OCI-LY7 (cell line): ENCODE results near the gene UQCR10. TPM values are rescaled to one million over a fixed set of nuclear protein-coding genes. Genes with fewer than 3 reads are reported as not detected.

Source experiments
- BruUV-seq: library from RNA; stranded (reverse); fragments of 400-500 nt; replicated peaks from 2 replicates; lab custom pipeline; 2021; lab: Mats Ljungman, UMichigan
- CTCF ChIA-PET: fragments of 300-600 bp; sonication (Branson Sonifier 250); formaldehyde crosslinking; loops from one replicate; lab custom pipeline; 2022; ENCODE audit warnings: antibody characterized with exemption; ENCODE audit not compliant: unreplicated experiment; lab: Charles Lee
- POLR2A ChIA-PET: fragments of 300-600 bp; sonication (Branson Sonifier 250); formaldehyde crosslinking; loops from one replicate; lab custom pipeline; 2022; ENCODE audit warnings: antibody characterized with exemption; lab: Charles Lee
- DNase-seq: peaks from one replicate; pipeline ENCODE4 v3.0.0-alpha.2; 2015; ENCODE audit warnings: low spot score
- H2AFZ ChIP-seq: fragments of 200-600 bp; sonication (generic), shearing (Covaris generic); 2 replicates; pipeline ENCODE4 v1.6.1; 2014; ENCODE audit warnings: mild to moderate bottlenecking, antibody characterized with exemption, low read length, moderate library complexity
- H3K27ac ChIP-seq: fragments of 200-600 bp; sonication (generic); 2 replicates; pipeline ENCODE4 v1.5.1; 2014; ENCODE audit warnings: mixed run types, low read depth, mild to moderate bottlenecking, moderate library complexity, low read length, inconsistent platforms; ENCODE audit not compliant: poor library complexity, severe bottlenecking
- H3K36me3 ChIP-seq: fragments of 200-600 bp; sonication (generic); 2 replicates; pipeline ENCODE4 v1.6.1; 2014; ENCODE audit warnings: mild to moderate bottlenecking, antibody characterized with exemption, low read length, moderate library complexity, mixed read lengths; ENCODE audit not compliant: insufficient read depth
- H3K4me1 ChIP-seq: fragments of 200-600 bp; sonication (generic); 2 replicates; pipeline ENCODE4 v1.5.1; 2014; ENCODE audit warnings: mild to moderate bottlenecking, low read length; ENCODE audit not compliant: insufficient read depth, poor library complexity, severe bottlenecking
- H3K4me2 ChIP-seq: fragments of 200-600 bp; sonication (generic); 2 replicates; pipeline ENCODE4 v1.6.1; 2014; ENCODE audit warnings: mild to moderate bottlenecking, low read length
- H3K4me3 ChIP-seq: fragments of 200-600 bp; sonication (generic); 2 replicates; pipeline ENCODE4 v1.5.1; 2014; ENCODE audit warnings: mild to moderate bottlenecking, low read depth, low read length; ENCODE audit not compliant: poor library complexity, severe bottlenecking
- H3K79me2 ChIP-seq: fragments of 200-600 bp; sonication (generic); 2 replicates; pipeline ENCODE4 v1.6.1; 2016; ENCODE audit warnings: low read depth, mild to moderate bottlenecking, low read length, moderate library complexity, mixed read lengths; ENCODE audit not compliant: insufficient read depth
- H3K9me2 ChIP-seq: fragments of 200-600 bp; sonication (generic); 2 replicates; pipeline ENCODE4 v1.6.1; 2016; ENCODE audit warnings: mild to moderate bottlenecking, low read length, mixed read lengths; ENCODE audit not compliant: insufficient read depth
- H3K9me3 ChIP-seq: fragments of 200-600 bp; sonication (generic); 2 replicates; pipeline ENCODE4 v1.6.1; 2014; ENCODE audit warnings: mild to moderate bottlenecking, mixed run types, low read length, mixed read lengths
- H4K20me1 ChIP-seq: fragments of 200-600 bp; sonication (generic); 2 replicates; pipeline ENCODE4 v1.6.1; 2014; ENCODE audit warnings: mild to moderate bottlenecking, antibody characterized with exemption, low read length, moderate library complexity, mixed read lengths; ENCODE audit not compliant: insufficient read depth
- EZH2phosphoT487 ChIP-seq: fragments of 200-600 bp; sonication (generic); IDR thresholded peaks from 2 replicates; pipeline ENCODE4 v1.6.1; 2018; ENCODE audit warnings: low read depth, borderline replicate concordance, mild to moderate bottlenecking, mixed run types, antibody characterized with exemption, low read length, moderate library complexity, mixed read lengths
- intact Hi-C: fragments of 100-400 bp; cut with micrococcal nuclease; formaldehyde crosslinking; loops from one replicate; pipeline ENCODE4 v1.10.0; 2022; ENCODE audit not compliant: unreplicated experiment
- total RNA-seq, 2 experiments: library from RNA; depleted of rRNA in 1 of 2; stranded (reverse); fragments of >200 nt in 1 of 2; shearing (Covaris generic) in 1 of 2; gene quantifications; 2 replicates each; pipeline ENCODE4 v1.2.3, GENCODE V29; 2014 to 2022
- TF ChIP-seq, protein P1 (sequence below): fragments of 200-600 bp; sonication (generic); conservative IDR thresholded peaks from 2 replicates; pipeline ENCODE4 v1.5.1; 2014; ENCODE audit warnings: mild to moderate bottlenecking, antibody characterized with exemption, low read length, moderate library complexity, mixed read lengths

UQCR10 gene
- total RNA-seq, 2 experiments from 2014 or later, result 104 to 108 TPM

DNA sequence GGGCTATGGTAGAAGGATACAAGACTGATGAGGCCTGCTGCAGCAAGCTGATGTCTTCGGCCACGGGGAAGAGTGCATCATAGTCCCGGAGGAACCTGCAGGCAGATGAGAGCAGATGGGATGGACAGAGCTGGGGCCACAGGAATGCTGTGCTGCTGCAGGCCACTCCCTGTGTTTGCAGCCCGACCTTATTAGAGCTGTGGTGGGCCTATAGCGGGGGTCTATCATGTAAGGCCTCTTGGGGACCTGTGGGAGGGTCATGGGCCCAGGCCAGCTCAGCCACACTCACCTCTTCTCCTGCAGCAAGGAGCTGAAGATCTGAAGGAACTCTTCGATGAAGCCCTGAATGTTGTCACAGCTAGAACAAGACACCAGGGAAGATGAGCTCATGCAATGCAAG, 39.0 kb downstream of the UQCR10 start:
- no peak for TF ChIP-seq EZH2phosphoT487
- TF ChIP-seq, protein P1, sequence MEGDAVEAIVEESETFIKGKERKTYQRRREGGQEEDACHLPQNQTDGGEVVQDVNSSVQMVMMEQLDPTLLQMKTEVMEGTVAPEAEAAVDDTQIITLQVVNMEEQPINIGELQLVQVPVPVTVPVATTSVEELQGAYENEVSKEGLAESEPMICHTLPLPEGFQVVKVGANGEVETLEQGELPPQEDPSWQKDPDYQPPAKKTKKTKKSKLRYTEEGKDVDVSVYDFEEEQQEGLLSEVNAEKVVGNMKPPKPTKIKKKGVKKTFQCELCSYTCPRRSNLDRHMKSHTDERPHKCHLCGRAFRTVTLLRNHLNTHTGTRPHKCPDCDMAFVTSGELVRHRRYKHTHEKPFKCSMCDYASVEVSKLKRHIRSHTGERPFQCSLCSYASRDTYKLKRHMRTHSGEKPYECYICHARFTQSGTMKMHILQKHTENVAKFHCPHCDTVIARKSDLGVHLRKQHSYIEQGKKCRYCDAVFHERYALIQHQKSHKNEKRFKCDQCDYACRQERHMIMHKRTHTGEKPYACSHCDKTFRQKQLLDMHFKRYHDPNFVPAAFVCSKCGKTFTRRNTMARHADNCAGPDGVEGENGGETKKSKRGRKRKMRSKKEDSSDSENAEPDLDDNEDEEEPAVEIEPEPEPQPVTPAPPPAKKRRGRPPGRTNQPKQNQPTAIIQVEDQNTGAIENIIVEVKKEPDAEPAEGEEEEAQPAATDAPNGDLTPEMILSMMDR, result no peak
- Histone ChIP-seq H3K79me2 (no peaks in the 10 kb centered on the region), H3K9me2 (no peaks in the 10 kb centered on the region), H3K4me2 (no peak overlapping the region), H4K20me1 (no peaks in the 10 kb centered on the region), H3K36me3 (peaks cover 82% of the 10 kb centered on the region), H3K4me3 (no peak overlapping the region), H3K27ac (no peak overlapping the region), H2AFZ (no peak overlapping the region), H3K4me1 (no peaks in the 10 kb centered on the region), H3K9me3 (no peaks in the 10 kb centered on the region)
- no peak for DNase-seq
- intact Hi-C loops, result no loop called here
- ChIA-PET CTCF (no interaction called here), POLR2A (no interaction called here)
- no TSS peak for BruUV-seq

DNA sequence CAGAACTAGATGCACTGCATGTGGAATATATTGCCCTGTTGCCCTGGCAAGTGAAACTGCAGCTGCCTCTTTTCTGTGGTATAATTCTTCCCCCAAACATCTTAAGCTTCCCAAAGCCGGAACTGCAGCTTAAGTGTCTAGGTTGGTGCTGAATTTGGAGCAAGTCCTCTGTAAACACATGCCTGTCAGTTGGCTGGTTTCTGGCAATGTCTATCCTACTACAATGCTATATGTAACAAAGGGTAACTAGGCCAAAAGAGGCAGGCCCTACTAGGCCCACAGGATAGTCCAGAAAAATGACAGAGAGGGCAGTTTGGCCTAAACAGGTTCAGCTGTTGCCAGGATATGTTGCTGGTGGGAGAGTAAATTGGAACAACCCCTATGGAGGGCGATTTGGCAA, 43.0 kb downstream of the UQCR10 start:
- no peaks in the 10 kb centered on the region for H3K79me2 ChIP-seq
- H3K4me3 ChIP-seq, result no peak overlapping the region
- no peaks in the 10 kb centered on the region for H3K9me2 ChIP-seq
- no peaks in the 10 kb centered on the region for H4K20me1 ChIP-seq
- ChIA-PET CTCF (no interaction called here), POLR2A (no interaction called here)
- DNase-seq, result no peak
- H3K4me1 ChIP-seq, result no peaks in the 10 kb centered on the region
- H3K4me2 ChIP-seq, result no peak overlapping the region
- H3K9me3 ChIP-seq, result no peaks in the 10 kb centered on the region
- BruUV-seq, result no TSS peak
- H3K36me3 ChIP-seq, result peaks cover 91% of the 10 kb centered on the region
- no peak for TF ChIP-seq EZH2phosphoT487
- TF ChIP-seq, protein P1, result no peak
- intact Hi-C loops, result no loop called here
- H2AFZ ChIP-seq, result no peak overlapping the region
- H3K27ac ChIP-seq, result no peak overlapping the region

DNA sequence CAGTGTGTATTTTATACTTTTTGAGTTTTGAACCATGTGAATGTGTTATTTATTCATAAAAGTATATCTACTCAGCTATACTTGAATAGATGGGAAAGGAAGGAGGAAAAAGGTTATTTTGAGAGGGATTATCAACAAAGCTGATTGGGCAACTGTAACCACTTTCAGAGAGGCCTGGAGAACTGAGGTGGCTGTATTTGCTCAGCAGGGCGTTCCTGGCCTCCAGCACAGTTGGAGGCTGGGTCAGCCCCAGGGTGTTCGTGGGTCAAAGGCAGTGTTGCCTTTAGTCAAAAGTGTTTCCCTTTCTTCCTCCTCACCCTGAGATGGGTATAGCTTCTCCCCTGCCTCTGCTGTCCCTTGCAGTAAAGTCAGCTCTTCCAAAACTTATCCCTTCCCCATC, 44.2 kb downstream of the UQCR10 start:
- H3K9me3 ChIP-seq, result no peaks in the 10 kb centered on the region
- DNase-seq, result no peak
- no peak overlapping the region for H3K4me3 ChIP-seq
- no peak overlapping the region for H3K4me2 ChIP-seq
- peaks cover 91% of the 10 kb centered on the region for H3K36me3 ChIP-seq
- H2AFZ ChIP-seq, result no peak overlapping the region
- intact Hi-C loops, result no loop called here
- no peaks in the 10 kb centered on the region for H3K9me2 ChIP-seq
- no peaks in the 10 kb centered on the region for H4K20me1 ChIP-seq
- H3K4me1 ChIP-seq, result no peaks in the 10 kb centered on the region
- no TSS peak for BruUV-seq
- no peak for TF ChIP-seq EZH2phosphoT487
- TF ChIP-seq, protein P1, result no peak
- ChIA-PET POLR2A (interaction anchor here (0.5 kb wide), 1 partner anchor 1088 kb away, joined by 6 read pairs; no protein-coding TSS in a partner anchor), CTCF (no interaction called here)
- H3K79me2 ChIP-seq, result no peaks in the 10 kb centered on the region
- no peak overlapping the region for H3K27ac ChIP-seq
